GM12878 (cell line): ENCODE results near the gene TPT1. TPM values are rescaled to one million over a fixed set of nuclear protein-coding genes. Genes with fewer than 3 reads are reported as not detected.

Experiments used
- ATAC-seq: fragments of 200-7000 bp; cut with Tn5 transposase; 3 replicates; pipeline ENCODE4 v1.9.1; 2020; ENCODE audit warnings: mild to moderate bottlenecking, moderate library complexity
- BruUV-seq: library from RNA; stranded (reverse); fragments of 400-500 nt; replicated peaks from 2 replicates; lab custom pipeline; 2021; lab: Mats Ljungman, UMichigan
- CTCF ChIA-PET: fragments of 300-600 bp; sonication (Branson Sonifier 250); formaldehyde crosslinking; extraction: SDS; loops from one replicate; lab custom pipeline; 2021; ENCODE audit warnings: inconsistent platforms; lab: Yijun Ruan, JAX
- POLR2A ChIA-PET: fragments of 350-600 bp; formaldehyde crosslinking; extraction: SDS; loops from one replicate; lab custom pipeline; 2021; ENCODE audit warnings: inconsistent platforms; lab: Charles Lee
- RAD21 ChIA-PET: fragments of 300-600 bp; sonication (Branson Sonifier 250); formaldehyde crosslinking; loops from one replicate; lab custom pipeline; 2023; ENCODE audit warnings: antibody characterized with exemption; ENCODE audit not compliant: unreplicated experiment; lab: Charles Lee
- SMC1A ChIA-PET: fragments of 300-600 bp; sonication (Branson Sonifier 250); formaldehyde crosslinking; loops from one replicate; lab custom pipeline; 2023; ENCODE audit not compliant: unreplicated experiment, uncharacterized antibody; lab: Charles Lee
- DNase-seq: peaks from one replicate; pipeline ENCODE4 v3.0.0-alpha.2; 2011; ENCODE audit warnings: low read depth, low spot score
- FAIRE-seq: peaks from 3 replicates; lab custom pipeline; 2011; peaks lifted over from hg19 to GRCh38; lab: Jason Lieb, UNC
- H2AFZ ChIP-seq: 2 replicates; pipeline ENCODE4 v1.6.0; 2011; ENCODE audit warnings: low read depth, low read length, control low read depth; ENCODE audit not compliant: control insufficient read depth
- H3K27ac ChIP-seq: 2 replicates; pipeline ENCODE4 v1.5.1; 2011; ENCODE audit warnings: control low read depth; ENCODE audit not compliant: control insufficient read depth, insufficient read depth
- H3K27me3 ChIP-seq, 2 experiments: replicated peaks in 1 of 2; 2 replicates each; pipeline versions ENCODE4 v1.6.0 to v1.6.1; 2011; ENCODE audit warnings: low read length in 1 of 2; ENCODE audit not compliant: control insufficient read depth in 2 of 2, insufficient read depth in 2 of 2
- H3K36me3 ChIP-seq, 2 experiments: 2 replicates each; pipeline ENCODE4 v1.5.1; 2011; ENCODE audit warnings: low read length in 1 of 2; ENCODE audit not compliant: control insufficient read depth in 2 of 2, insufficient read depth in 2 of 2
- H3K4me1 ChIP-seq: 2 replicates; pipeline ENCODE4 v1.6.1; 2011; ENCODE audit warnings: mild to moderate bottlenecking, low read length, moderate library complexity, mixed read lengths; ENCODE audit not compliant: control insufficient read depth, insufficient read depth
- H3K4me2 ChIP-seq: 2 replicates; pipeline ENCODE4 v1.6.0; 2011; ENCODE audit warnings: control low read depth; ENCODE audit not compliant: control insufficient read depth, insufficient read depth
- H3K4me3 ChIP-seq: fragments of 200-600 bp; sonication (generic); 2 replicates; pipeline ENCODE4 v1.5.1; 2016
- H3K79me2 ChIP-seq: 2 replicates; pipeline ENCODE4 v1.6.0; 2011; ENCODE audit warnings: low read length; ENCODE audit not compliant: control insufficient read depth, insufficient read depth
- H3K9ac ChIP-seq: 2 replicates; pipeline ENCODE4 v1.8.0; 2011; ENCODE audit warnings: low read length, control low read depth, mixed read lengths; ENCODE audit not compliant: control insufficient read depth, insufficient read depth
- H3K9me3 ChIP-seq: replicated peaks from 3 replicates; pipeline ENCODE4 v1.5.1; 2011; ENCODE audit warnings: mild to moderate bottlenecking, low read length; ENCODE audit not compliant: control insufficient read depth, insufficient read depth
- H4K20me1 ChIP-seq: 2 replicates; pipeline ENCODE4 v1.6.0; 2011; ENCODE audit not compliant: control insufficient read depth, insufficient read depth
- ATF2 ChIP-seq: IDR thresholded peaks from 2 replicates; pipeline ENCODE4 v1.6.1; 2012; ENCODE audit warnings: low read length, inconsistent platforms
- ATF7 ChIP-seq: fragments of 450-650 bp; IDR thresholded peaks from 2 replicates; pipeline ENCODE4 v1.6.1; 2016; ENCODE audit warnings: low read depth, mild to moderate bottlenecking
- CHD2 ChIP-seq: IDR thresholded peaks from 2 replicates; pipeline ENCODE4 v1.6.1; 2011; ENCODE audit warnings: low read depth, low read length, improper control_type of control experiment, borderline replicate concordance
- CTCF ChIP-seq, 3 experiments: IDR thresholded peaks in 2 of 3; conservative IDR thresholded peaks in 1 of 3; 2 replicates each; pipeline ENCODE4 v1.5.1; 2011; ENCODE audit warnings: low read depth in 3 of 3, low read length in 3 of 3, mild to moderate bottlenecking in 3 of 3, control low read depth in 2 of 3, moderate library complexity in 2 of 3, inconsistent platforms in 1 of 3, mixed read lengths in 1 of 3; ENCODE audit not compliant: control insufficient read depth in 2 of 3, insufficient read depth in 1 of 3; ENCODE audit errors: extremely low read depth in 1 of 3
- HCFC1 ChIP-seq: fragments of 150-350 bp; IDR thresholded peaks from 2 replicates; pipeline ENCODE4 v1.6.1; 2014; ENCODE audit warnings: low read length
- PAX8 ChIP-seq: fragments of 450-650 bp; IDR thresholded peaks from 2 replicates; pipeline ENCODE4 v1.6.1; 2017; ENCODE audit warnings: mild to moderate bottlenecking, moderate library complexity
- ZBTB11 ChIP-seq: fragments of 450-650 bp; formaldehyde crosslinking; IDR thresholded peaks from 2 replicates; pipeline ENCODE4 v1.5.0; 2022; ENCODE audit warnings: mild to moderate bottlenecking, missing genetic modification characterization
- ZNF217 ChIP-seq: fragments of 450-650 bp; IDR thresholded peaks from 2 replicates; pipeline ENCODE4 v1.6.1; 2017; ENCODE audit warnings: antibody characterized with exemption, mild to moderate bottlenecking
- ZNF384 ChIP-seq: IDR thresholded peaks from 2 replicates; pipeline ENCODE4 v1.6.1; 2012; ENCODE audit warnings: low read depth, mild to moderate bottlenecking, low read length, improper control_type of control experiment, borderline replicate concordance
- WGBS: methylation state at CpG from one replicate; pipeline ENCODE4 v1.1.6; 2016; ENCODE audit warnings: low lambda C conversion rate; ENCODE audit not compliant: insufficient replicate concordance, insufficient coverage; ENCODE audit errors: missing lambda C conversion rate; 5-methylcytosine and 5-hydroxymethylcytosine counted together
- in situ Hi-C: fragments of 300-500 bp; cut with MboI; formaldehyde crosslinking; loops from 9 replicates; pipeline ENCODE4 v1.14.3; 2018; ENCODE audit warnings: mixed read lengths
- intact Hi-C: fragments of 100-400 bp; cut with micrococcal nuclease; formaldehyde crosslinking; loops from one replicate; pipeline ENCODE4 v1.14.2; 2022; ENCODE audit not compliant: unreplicated experiment
- polyA plus RNA-seq, 11 experiments: library from polyadenylated mRNA; depleted of rRNA in 4 of 11; unstranded in 6 of 11; stranded (reverse) in 5 of 11; fragments of >200 nt; fragmentation: Nextera tagmentation in 4 of 11; fragmentation: Illumina TruSeq in 1 of 11; extraction: Ambion mirVana in 4 of 11; extraction: Trizol in 1 of 11; gene quantifications; 1 replicate in 1 of 11; 2 replicates in 10 of 11; pipeline versions ENCODE4 v1.2.1 to v1.2.3, GENCODE V29; 2011 to 2016; ENCODE audit warnings: inconsistent platforms in 2 of 11, missing spikeins in 2 of 11, low read depth in 1 of 11
- total RNA-seq, 4 experiments: library from RNA; depleted of rRNA in 3 of 4; stranded (reverse); fragments of >200 nt in 3 of 4; fragmentation: Illumina TruSeq in 1 of 4; extraction: Trizol in 1 of 4; gene quantifications; 2 replicates each; pipeline versions ENCODE4 v1.2.1 to v1.2.3, GENCODE V29; 2013 to 2021

Gene TPT1
- total and polyA plus RNA-seq, 10 of the 15 experiments (the other 5 are each of a cell fraction or from before 2014, with no cell fraction given), result 1,038 to 5,925 (median 2,336) TPM

- ChIA-PET CTCF (interaction anchor here (0.6 kb wide), 1 partner anchor 437 kb away, joined by 3 read pairs; no protein-coding TSS in a partner anchor), POLR2A (interaction anchor here (0.6 to 1.3 kb wide), 2 partner anchors 8 to 71 kb away, joined by 4 read pairs; no protein-coding TSS in a partner anchor), SMC1A (no interaction called here), RAD21 (interaction anchor here (0.7 kb wide), 1 partner anchor 445 kb away, joined by 3 read pairs; no protein-coding TSS in a partner anchor)
- 100% methylated on average over 8 of the region's 8 CpGs for WGBS
- H3K9me3 ChIP-seq, result no peaks in the 10 kb centered on the region
- H3K4me1 ChIP-seq, result peaks cover 8% of the 10 kb centered on the region
- TF ChIP-seq ZNF217 (no peak), HCFC1 (no peak), CHD2 (no peak), PAX8 (no peak), ATF7 (no peak), ZNF384 (no peak), CTCF (IDR thresholded peaks at IDR 0.05 in 2 of 3, conservative IDR thresholded peaks at IDR 0.05 in 1 of 3; ENCODE audit: control insufficient read depth in 2 of 3, extremely low read depth in 1 of 3, insufficient read depth in 1 of 3, low read depth in 3 of 3, low read length in 3 of 3) (no peak), ZBTB11 (CRISPR knock-in tag) (no peak), ATF2 (no peak)
- intact Hi-C loops, result no loop called here
- DNase-seq, result no peak
- H3K9ac ChIP-seq, result no peak overlapping the region
- no peaks in the 10 kb centered on the region for H3K79me2 ChIP-seq
- H2AFZ ChIP-seq, result no peak overlapping the region
- no peak for FAIRE-seq
- no peak overlapping the region for H3K4me3 ChIP-seq
- no peak overlapping the region for H3K4me2 ChIP-seq
- in situ Hi-C loops, result no loop called here
- peaks cover 0 to 11% of the 10 kb centered on the region in 2 experiments; a peak in 1 of 4 replicates for H3K36me3 ChIP-seq
- H3K27ac ChIP-seq, result no peak overlapping the region
- no peaks in the 10 kb centered on the region for H3K27me3 ChIP-seq
- ATAC-seq, result no peak
- no peaks in the 10 kb centered on the region for H4K20me1 ChIP-seq
- BruUV-seq, result no TSS peak
These were observed 9.2 kb upstream of the TPT1 start for GRCh38 chr13:45350152-45350551.
